IMR-90 (cell line): ENCODE measurements around the gene ZNF606. TPM values are rescaled to one million over a fixed set of nuclear protein-coding genes. Genes with fewer than 3 reads are reported as not detected.

Source experiments
- ATAC-seq: fragments of 200-7000 bp; cut with Tn5 transposase; 2 replicates; pipeline ENCODE4 v1.9.1; 2020; ENCODE audit warnings: low read depth, mild to moderate bottlenecking, moderate library complexity
- BruUV-seq: library from RNA; stranded (reverse); fragments of 400-500 nt; replicated peaks from 2 replicates; lab custom pipeline; 2021; lab: Mats Ljungman, UMichigan
- CTCF ChIA-PET: fragments of 300-600 bp; formaldehyde crosslinking; extraction: SDS; loops from one replicate; lab custom pipeline; 2021; ENCODE audit warnings: antibody characterized with exemption; lab: Yijun Ruan, JAX
- POLR2A ChIA-PET: fragments of 300-600 bp; sonication (Branson Sonifier 250); formaldehyde crosslinking; loops from one replicate; lab custom pipeline; 2022; ENCODE audit warnings: antibody characterized with exemption; ENCODE audit not compliant: unreplicated experiment; lab: Charles Lee
- DNase-seq: peaks from one replicate; pipeline ENCODE4 v3.0.0; 2013
- H2AFZ ChIP-seq: replicated peaks from 2 replicates; pipeline ENCODE3; 2013; ENCODE audit warnings: low read length, mild to moderate bottlenecking; ENCODE audit not compliant: poor library complexity
- H2AK5ac ChIP-seq: 2 replicates; pipeline ENCODE4 v1.6.1; 2013; ENCODE audit warnings: low read depth, low read length, inconsistent platforms
- H2AK9ac ChIP-seq: replicated peaks from 2 replicates; pipeline ENCODE3; 2013; ENCODE audit warnings: mild to moderate bottlenecking, low read depth, low read length, moderate library complexity; ENCODE audit not compliant: poor library complexity
- H2BK120ac ChIP-seq: 2 replicates; pipeline ENCODE4 v1.6.1; 2013; ENCODE audit warnings: low read depth, low read length, inconsistent platforms
- H2BK15ac ChIP-seq: 3 replicates; pipeline ENCODE4 v1.6.1; 2013; ENCODE audit warnings: low read depth, low read length, inconsistent platforms
- H2BK20ac ChIP-seq: 2 replicates; pipeline ENCODE4 v1.6.1; 2013; ENCODE audit warnings: low read depth, mild to moderate bottlenecking, inconsistent platforms, low read length, moderate library complexity
- H2BK5ac ChIP-seq: 2 replicates; pipeline ENCODE4 v1.6.1; 2013; ENCODE audit warnings: mild to moderate bottlenecking, low read depth, low read length, inconsistent platforms; ENCODE audit not compliant: poor library complexity, severe bottlenecking
- H3K14ac ChIP-seq: replicated peaks from 2 replicates; pipeline ENCODE4 v1.6.1; 2013; ENCODE audit warnings: low read depth, low read length, inconsistent platforms
- H3K18ac ChIP-seq: 2 replicates; pipeline ENCODE4 v1.6.1; 2013; ENCODE audit warnings: low read depth, low read length, control low read depth
- H3K23ac ChIP-seq: 2 replicates; pipeline ENCODE4 v1.6.1; 2013; ENCODE audit warnings: low read depth, low read length, inconsistent platforms
- H3K27ac ChIP-seq: 2 replicates; pipeline ENCODE4 v1.5.1; 2013; ENCODE audit warnings: mild to moderate bottlenecking, control low read depth, low read length; ENCODE audit not compliant: insufficient read depth
- H3K27me3 ChIP-seq: 2 replicates; pipeline ENCODE4 v1.6.1; 2013; ENCODE audit warnings: low read length; ENCODE audit not compliant: control insufficient read depth, insufficient read depth
- H3K36me3 ChIP-seq: 2 replicates; pipeline ENCODE4 v1.6.1; 2013; ENCODE audit warnings: low read length, mixed read lengths; ENCODE audit not compliant: control insufficient read depth, insufficient read depth
- H3K4ac ChIP-seq: 2 replicates; pipeline ENCODE4 v1.6.1; 2013; ENCODE audit warnings: low read depth, low read length, inconsistent platforms
- H3K4me1 ChIP-seq: 2 replicates; pipeline ENCODE4 v1.6.1; 2013; ENCODE audit warnings: low read length, mixed read lengths; ENCODE audit not compliant: control insufficient read depth, insufficient read depth
- H3K4me2 ChIP-seq: 2 replicates; pipeline ENCODE4 v1.6.1; 2013; ENCODE audit warnings: low read depth, mild to moderate bottlenecking, control low read depth, low read length, moderate library complexity
- H3K4me3 ChIP-seq: 2 replicates; pipeline ENCODE4 v1.5.1; 2013; ENCODE audit warnings: low read depth, mild to moderate bottlenecking, control low read depth, low read length, moderate library complexity; ENCODE audit not compliant: insufficient read depth
- H3K56ac ChIP-seq: 2 replicates; pipeline ENCODE4 v1.6.1; 2013; ENCODE audit warnings: low read length, inconsistent platforms; ENCODE audit not compliant: insufficient read depth; ENCODE audit errors: extremely low read depth
- H3K79me1 ChIP-seq, 2 experiments: 2 replicates each; pipeline ENCODE4 v1.6.1; 2013; ENCODE audit warnings: low read length in 2 of 2, inconsistent platforms in 1 of 2, low read depth in 1 of 2
- H3K9ac ChIP-seq: 2 replicates; pipeline ENCODE4 v1.6.1; 2013; ENCODE audit warnings: low read depth, low read length, control low read depth
- H3K9me1 ChIP-seq: 2 replicates; pipeline ENCODE4 v1.6.1; 2013; ENCODE audit warnings: low read length, inconsistent platforms; ENCODE audit not compliant: insufficient read depth
- H3K9me3 ChIP-seq: 2 replicates; pipeline ENCODE4 v1.6.1; 2013; ENCODE audit warnings: low read length; ENCODE audit not compliant: control insufficient read depth, insufficient read depth
- H4K20me1 ChIP-seq: 2 replicates; pipeline ENCODE4 v1.6.1; 2013; ENCODE audit warnings: low read length, inconsistent platforms; ENCODE audit not compliant: insufficient read depth
- H4K5ac ChIP-seq: 2 replicates; pipeline ENCODE4 v1.6.1; 2013; ENCODE audit warnings: mild to moderate bottlenecking, low read depth, low read length, control low read depth
- H4K8ac ChIP-seq, 2 experiments: 2 replicates each; pipeline ENCODE4 v1.6.1; 2013; ENCODE audit warnings: low read depth in 2 of 2, low read length in 2 of 2, control low read depth in 1 of 2, inconsistent platforms in 1 of 2
- H4K91ac ChIP-seq: 2 replicates; pipeline ENCODE4 v1.6.1; 2013; ENCODE audit warnings: low read depth, low read length, inconsistent platforms; ENCODE audit not compliant: insufficient read depth
- FOS ChIP-seq: fragments of 150-350 bp; IDR thresholded peaks from 2 replicates; pipeline ENCODE4 v1.6.1; 2016; ENCODE audit warnings: low read depth, low read length
- MAZ ChIP-seq: IDR thresholded peaks from 2 replicates; pipeline ENCODE4 v1.6.1; 2012; ENCODE audit warnings: low read depth, mild to moderate bottlenecking, low read length, improper control_type of control experiment, moderate library complexity, borderline replicate concordance
- MXI1 ChIP-seq: IDR thresholded peaks from 2 replicates; pipeline ENCODE4 v1.6.1; 2012; ENCODE audit warnings: low read depth, mild to moderate bottlenecking, low read length, moderate library complexity, borderline replicate concordance
- SMC3 ChIP-seq: fragments of 150-350 bp; IDR thresholded peaks from 2 replicates; pipeline ENCODE4 v1.6.1; 2016; ENCODE audit warnings: low read depth, mild to moderate bottlenecking, antibody characterized with exemption, low read length, moderate library complexity
- WGBS, 2 experiments: methylation state at CpG; one replicate each; pipeline versions ENCODE4 v1.1.5 to v1.1.7; 2013; ENCODE audit warnings: missing lambda C conversion rate in 2 of 2; ENCODE audit not compliant: insufficient read length in 1 of 2; ENCODE audit errors: extremely low coverage in 2 of 2; 5-methylcytosine and 5-hydroxymethylcytosine counted together
- dilution Hi-C: fragments of 300-500 bp; cut with HindIII; formaldehyde crosslinking; loops from one replicate; pipeline ENCODE4 v1.14.3; 2018; ENCODE audit warnings: low sequenced_read_pairs; ENCODE audit not compliant: unreplicated experiment
- in situ Hi-C: fragments of 300-500 bp; cut with MboI; formaldehyde crosslinking; loops from 3 replicates; pipeline ENCODE4 v1.14.3; 2019; ENCODE audit warnings: low sequenced_read_pairs, inconsistent platforms, mixed read lengths
- intact Hi-C: fragments of 100-400 bp; cut with micrococcal nuclease; formaldehyde crosslinking; loops from 2 replicates; pipeline ENCODE4 v1.10.0; 2022
- polyA plus RNA-seq, 3 experiments: library from polyadenylated mRNA; depleted of rRNA; stranded (reverse); fragments of >200 nt; gene quantifications; 2 replicates each; pipeline ENCODE4 v1.2.3, GENCODE V29; 2012; ENCODE audit warnings: low replicate concordance in 1 of 3
- total RNA-seq: library from RNA; depleted of rRNA; stranded (reverse); fragments of >200 nt; gene quantifications from 2 replicates; pipeline ENCODE4 v1.2.3, GENCODE V29; 2012

Gene ZNF606
- total and polyA plus RNA-seq, 2 of the 4 experiments (the other 2 are of a cell fraction) = 4.3 to 9.0 TPM

DNA sequence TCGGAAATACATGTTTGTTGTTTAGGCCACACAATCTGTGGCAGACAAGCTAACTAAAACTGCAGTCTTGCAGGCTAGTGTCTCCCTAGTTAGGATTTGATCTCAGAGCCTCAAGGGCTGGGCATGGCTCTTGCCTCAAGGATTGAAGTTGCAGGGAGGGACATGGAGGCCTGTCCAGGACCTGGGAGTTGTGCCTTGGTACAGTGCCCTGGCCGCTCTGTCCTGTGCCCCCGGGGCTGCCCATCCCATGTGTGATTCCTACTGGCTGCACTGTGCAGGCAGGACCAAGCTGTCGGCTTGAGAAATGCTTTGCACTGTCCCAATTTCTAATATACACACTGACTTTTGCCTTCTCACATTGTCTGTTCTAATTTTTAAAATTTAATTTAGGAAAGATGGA lies 47.6 kb downstream of the ZNF606 start:
- WGBS, 2 experiments = no CpG with 5 or more reads among the region's 4 CpGs
- H3K23ac ChIP-seq = no peak overlapping the region
- CTCF ChIA-PET = no interaction called here
- no TSS peak for BruUV-seq
- no peak overlapping the region for H2BK20ac ChIP-seq
- peaks cover 46% of the 10 kb centered on the region for H3K9me3 ChIP-seq
- POLR2A ChIA-PET = no interaction called here
- no peaks in the 10 kb centered on the region for H3K4me1 ChIP-seq
- no peaks in the 10 kb centered on the region for H3K79me1 ChIP-seq
- H3K27me3 ChIP-seq = no peaks in the 10 kb centered on the region
- no peak overlapping the region for H2AK9ac ChIP-seq
- no peaks in the 10 kb centered on the region for H4K20me1 ChIP-seq
- no peak overlapping the region for H3K18ac ChIP-seq
- no peaks in the 10 kb centered on the region for H3K36me3 ChIP-seq
- no peak overlapping the region for H2BK5ac ChIP-seq
- no peak overlapping the region for H3K27ac ChIP-seq
- no peak overlapping the region for H3K4me2 ChIP-seq
- H2BK15ac ChIP-seq = no peak overlapping the region
- ATAC-seq (no peak), DNase-seq (no peak)
- TF ChIP-seq SMC3 (no peak), MAZ (no peak), MXI1 (no peak), FOS (no peak)
- no peak overlapping the region for H2AFZ ChIP-seq
- H2AK5ac ChIP-seq = no peak overlapping the region
- no peak overlapping the region for H3K14ac ChIP-seq
- H4K5ac ChIP-seq = no peak overlapping the region
- H3K56ac ChIP-seq = no peak overlapping the region
- H4K8ac ChIP-seq = no peak overlapping the region
- dilution Hi-C loops (no loop called here), in situ Hi-C loops (no loop called here), intact Hi-C loops (no loop called here)
- no peak overlapping the region for H2BK120ac ChIP-seq
- H3K9ac ChIP-seq = no peak overlapping the region
- no peak overlapping the region for H3K4me3 ChIP-seq
- H3K4ac ChIP-seq = no peak overlapping the region
- no peaks in the 10 kb centered on the region for H3K9me1 ChIP-seq
- H4K91ac ChIP-seq = no peak overlapping the region
